ENCODE data around the gene GP9.

The GP9 gene

GRCh38 chr3:129023909-129024308 is 36.7 kb upstream of the GP9 start:
- H3K36me3 ChIP-seq (ENCODE audit: insufficient read depth, low read length), result no peaks in the 10 kb centered on the region
- no peaks in the 10 kb centered on the region for H4K20me1 ChIP-seq (ENCODE audit: insufficient read depth, low read length)
- no peak overlapping the region for H3K27ac ChIP-seq (ENCODE audit: low read depth, low read length, poor library complexity, severe bottlenecking)
- TF ChIP-seq EZH2 (IDR thresholded peaks at IDR 0.05; ENCODE audit: borderline replicate concordance, low read length) (no peak), CTCF (IDR thresholded peaks at IDR 0.05; ENCODE audit: low read length) (peak; percentile 37)
- no peaks in the 10 kb centered on the region for H3K79me2 ChIP-seq (ENCODE audit: insufficient read depth, low read length)
- no peak overlapping the region for H3K4me2 ChIP-seq (ENCODE audit: low read length)
- no peak overlapping the region for H3K9ac ChIP-seq (ENCODE audit: low read length)
- no peak overlapping the region for H2AFZ ChIP-seq (ENCODE audit: low read length)
- peaks cover 15% of the 10 kb centered on the region for H3K4me1 ChIP-seq (ENCODE audit: insufficient read depth, low read length, severe bottlenecking)
- no peaks in the 10 kb centered on the region for H3K9me3 ChIP-seq (ENCODE audit: low read length)
- no peaks in the 10 kb centered on the region for H3F3A ChIP-seq (ENCODE audit: insufficient read depth, low read length)
- H3K27me3 ChIP-seq (ENCODE audit: insufficient read depth, low read length), result no peaks in the 10 kb centered on the region
- no peaks in the 10 kb centered on the region for H3K9me2 ChIP-seq (ENCODE audit: low read depth, low read length)
- H3K4me3 ChIP-seq (ENCODE audit: low read depth, low read length, poor library complexity, severe bottlenecking), result no peak overlapping the region

- H3K4me3 ChIP-seq (ENCODE audit: low read depth, low read length, poor library complexity, severe bottlenecking), result no peak overlapping the region
- H3K4me2 ChIP-seq (ENCODE audit: low read length), result no peak overlapping the region
- no peaks in the 10 kb centered on the region for H3K9me2 ChIP-seq (ENCODE audit: low read depth, low read length)
- no peaks in the 10 kb centered on the region for H3K9me3 ChIP-seq (ENCODE audit: low read length)
- no peaks in the 10 kb centered on the region for H3K27me3 ChIP-seq (ENCODE audit: insufficient read depth, low read length)
- H3K36me3 ChIP-seq (ENCODE audit: insufficient read depth, low read length), result no peaks in the 10 kb centered on the region; the same call in 1 of the 2 replicates
- H3K27ac ChIP-seq (ENCODE audit: low read depth, low read length, poor library complexity, severe bottlenecking), result no peak overlapping the region
- no peaks in the 10 kb centered on the region for H3F3A ChIP-seq (ENCODE audit: insufficient read depth, low read length)
- H4K20me1 ChIP-seq (ENCODE audit: insufficient read depth, low read length), result no peaks in the 10 kb centered on the region
- TF ChIP-seq CTCF (IDR thresholded peaks at IDR 0.05; ENCODE audit: low read length) (no peak), EZH2 (IDR thresholded peaks at IDR 0.05; ENCODE audit: borderline replicate concordance, low read length) (no peak)
- H3K79me2 ChIP-seq (ENCODE audit: insufficient read depth, low read length), result no peaks in the 10 kb centered on the region
- no peak overlapping the region for H2AFZ ChIP-seq (ENCODE audit: low read length)
- H3K4me1 ChIP-seq (ENCODE audit: insufficient read depth, low read length, severe bottlenecking), result peaks cover 15% of the 10 kb centered on the region
- no peak overlapping the region for H3K9ac ChIP-seq (ENCODE audit: low read length)
Measured at GRCh38 chr3:129025108-129025507, 35.5 kb upstream of the GP9 start.

GRCh38 chr3:129025691-129026435 is 34.7 kb upstream of the GP9 start:
- H3K9ac ChIP-seq (ENCODE audit: low read length), result no peak overlapping the region; the same call in 1 of the 2 replicates

More at GRCh38 chr3:129025691-129026435, 34.7 kb upstream of the GP9 start:
- Histone ChIP-seq H3K4me3 (ENCODE audit: low read depth, low read length, poor library complexity, severe bottlenecking) (peak overlapping the region; percentile 63), H3K27ac (ENCODE audit: low read depth, low read length, poor library complexity, severe bottlenecking) (no peak overlapping the region), H3K9me3 (ENCODE audit: low read length) (no peaks in the 10 kb centered on the region), H3F3A (ENCODE audit: insufficient read depth, low read length) (no peaks in the 10 kb centered on the region), H3K9me2 (ENCODE audit: low read depth, low read length) (no peaks in the 10 kb centered on the region), H2AFZ (ENCODE audit: low read length) (no peak overlapping the region), H3K36me3 (ENCODE audit: insufficient read depth, low read length) (no peaks in the 10 kb centered on the region; the same call in 1 of the 2 replicates), H4K20me1 (ENCODE audit: insufficient read depth, low read length) (no peaks in the 10 kb centered on the region), H3K4me1 (ENCODE audit: insufficient read depth, low read length, severe bottlenecking) (peaks cover 15% of the 10 kb centered on the region), H3K4me2 (ENCODE audit: low read length) (peak overlapping the region; percentile 67; the same call in 1 of the 2 replicates), H3K79me2 (ENCODE audit: insufficient read depth, low read length) (no peaks in the 10 kb centered on the region), H3K27me3 (ENCODE audit: insufficient read depth, low read length) (no peaks in the 10 kb centered on the region)
- TF ChIP-seq CTCF (IDR thresholded peaks at IDR 0.05; ENCODE audit: low read length) (no peak), EZH2 (IDR thresholded peaks at IDR 0.05; ENCODE audit: borderline replicate concordance, low read length) (no peak)

Data from OCI-LY1 (cell line).